Measurements from ENCODE around the gene F2RL1.

GRCh38 chr5:76870046-76870445 is 51.2 kb downstream of the F2RL1 start:
- no peak for TF ChIP-seq ZSCAN18 (CRISPR knock-in tag; IDR thresholded peaks at IDR 0.05)
- TF ChIP-seq ATF3 (CRISPR knock-in tag; conservative IDR thresholded peaks at IDR 0.05) = no peak
- no peak for TF ChIP-seq ZNF219 (CRISPR knock-in tag; IDR thresholded peaks at IDR 0.05; ENCODE audit: borderline replicate concordance)
- TF ChIP-seq NFE2L1 (CRISPR knock-in tag; IDR thresholded peaks at IDR 0.05) = no peak
- TF ChIP-seq E2F1 (CRISPR knock-in tag; IDR thresholded peaks at IDR 0.05) = no peak
- TF ChIP-seq HMGXB4 (CRISPR knock-in tag; IDR thresholded peaks at IDR 0.05) = no peak
- TF ChIP-seq CTCF (IDR thresholded peaks at IDR 0.05) = no peak
- TF ChIP-seq NR1H2 (CRISPR knock-in tag; IDR thresholded peaks at IDR 0.05) = no peak
- TF ChIP-seq MLX (CRISPR knock-in tag; IDR thresholded peaks at IDR 0.05) = no peak
- no peak for TF ChIP-seq E2F5 (CRISPR knock-in tag; IDR thresholded peaks at IDR 0.05)
